Type B pancreatic cell (in vitro differentiated cells): Measurements from ENCODE around the gene THTPA. TPM values are rescaled to one million over a fixed set of nuclear protein-coding genes. Genes with fewer than 3 reads are reported as not detected.

Source experiments
- DNase-seq: peaks from one replicate; pipeline ENCODE4 v3.0.0; 2021; ENCODE audit warnings: mixed read lengths; ENCODE audit not compliant: unreplicated experiment; ENCODE audit errors: extremely low spot score
- H3K27ac Mint-ChIP-seq: 2 replicates; pipeline ENCODE4 v1.8.0; 2021; ENCODE audit warnings: mild to moderate bottlenecking, mixed read lengths
- H3K27me3 Mint-ChIP-seq: 2 replicates; pipeline ENCODE4 v1.8.0; 2021; ENCODE audit warnings: mixed read lengths
- H3K36me3 Mint-ChIP-seq: 2 replicates; pipeline ENCODE4 v1.8.0; 2021; ENCODE audit warnings: mixed read lengths
- H3K4me1 Mint-ChIP-seq: one replicate; pipeline ENCODE4 v1.8.0; 2021; ENCODE audit warnings: mixed read lengths; ENCODE audit not compliant: unreplicated experiment
- H3K4me3 Mint-ChIP-seq: 2 replicates; pipeline ENCODE4 v1.8.0; 2021; ENCODE audit warnings: mild to moderate bottlenecking, mixed read lengths
- H3K9me3 Mint-ChIP-seq: 2 replicates; pipeline ENCODE4 v1.8.0; 2021; ENCODE audit warnings: mixed read lengths
- CTCF ChIP-seq: fragments of 200-600 bp; sonication (generic); conservative IDR thresholded peaks from 2 replicates; pipeline ENCODE4 v1.5.0; 2021; ENCODE audit warnings: antibody characterized with exemption, mild to moderate bottlenecking
- total RNA-seq: library from RNA; stranded (reverse); gene quantifications from 2 replicates; pipeline ENCODE4 v1.2.1, GENCODE V29; 2021; ENCODE audit warnings: low replicate concordance

THTPA gene
- total RNA-seq, 1 donor from 2014 or later: 16.4 TPM

GRCh38 chr14:23561873-23562821 lies 6.1 kb downstream of the THTPA start:
- Mint-ChIP-seq H3K36me3 (peaks cover 9% of the 10 kb centered on the region), H3K4me1 (peaks cover 22% of the 10 kb centered on the region), H3K9me3 (no peaks in the 10 kb centered on the region), H3K27me3 (no peaks in the 10 kb centered on the region), H3K4me3 (no peak overlapping the region), H3K27ac (peak overlapping the region; percentile 64)
- TF ChIP-seq CTCF: no peak
- no peak for DNase-seq

DNA sequence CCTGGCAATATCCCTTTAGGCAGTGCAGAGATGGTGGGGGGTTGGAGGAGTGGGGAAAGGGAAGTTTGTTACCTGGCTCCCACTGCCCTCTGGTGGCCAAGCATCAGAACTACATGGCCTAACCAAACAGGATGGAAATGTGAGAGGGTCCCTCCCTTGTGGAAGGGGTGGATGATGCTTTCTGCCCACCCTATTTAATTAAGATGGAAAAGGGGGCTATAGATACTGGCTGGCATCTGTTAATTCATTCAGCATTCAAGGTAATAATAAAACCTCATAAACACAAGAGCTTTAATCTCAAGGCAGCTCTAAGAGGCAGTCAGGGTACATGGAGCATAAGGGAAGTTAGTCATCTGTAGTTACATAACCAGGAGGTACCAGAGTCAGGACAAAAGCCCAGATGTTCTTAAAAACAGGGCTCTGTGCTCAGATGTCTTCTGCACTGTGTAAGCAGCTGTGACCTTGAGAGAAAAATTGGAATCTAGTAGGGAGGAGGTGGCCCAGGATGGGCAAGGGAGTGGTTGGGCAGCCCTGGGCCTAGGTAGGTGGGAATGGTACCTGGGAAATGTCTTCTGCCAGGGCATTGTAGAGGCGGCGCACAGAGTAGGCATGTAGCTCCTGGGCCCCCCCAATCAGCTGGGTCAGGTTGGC lies 6.9 kb downstream of the THTPA start:
- Mint-ChIP-seq H3K9me3 (no peaks in the 10 kb centered on the region), H3K4me3 (peak overlapping the region; percentile 60), H3K36me3 (peaks cover 9% of the 10 kb centered on the region), H3K4me1 (peaks cover 22% of the 10 kb centered on the region), H3K27me3 (no peaks in the 10 kb centered on the region), H3K27ac (peak overlapping the region; percentile 64)
- peak; percentile 95 for TF ChIP-seq CTCF
- DNase-seq: no peak

GRCh38 chr14:23563473-23564180 lies 7.6 kb downstream of the THTPA start:
- Mint-ChIP-seq H3K27ac (no peak overlapping the region), H3K9me3 (no peaks in the 10 kb centered on the region), H3K27me3 (no peaks in the 10 kb centered on the region), H3K36me3 (peaks cover 9% of the 10 kb centered on the region), H3K4me1 (peaks cover 22% of the 10 kb centered on the region), H3K4me3 (peak overlapping the region; percentile 62)
- no peak for TF ChIP-seq CTCF
- no peak for DNase-seq

GRCh38 chr14:23564181-23564812 lies 8.2 kb downstream of the THTPA start:
- no peak for TF ChIP-seq CTCF
- H3K9me3 Mint-ChIP-seq: no peaks in the 10 kb centered on the region
- H3K27ac Mint-ChIP-seq: no peak overlapping the region
- peaks cover 29% of the 10 kb centered on the region for H3K4me1 Mint-ChIP-seq
- peak overlapping the region; percentile 62 for H3K4me3 Mint-ChIP-seq
- peaks cover 3% of the 10 kb centered on the region for H3K27me3 Mint-ChIP-seq
- no peak for DNase-seq
- peaks cover 9% of the 10 kb centered on the region for H3K36me3 Mint-ChIP-seq

DNA sequence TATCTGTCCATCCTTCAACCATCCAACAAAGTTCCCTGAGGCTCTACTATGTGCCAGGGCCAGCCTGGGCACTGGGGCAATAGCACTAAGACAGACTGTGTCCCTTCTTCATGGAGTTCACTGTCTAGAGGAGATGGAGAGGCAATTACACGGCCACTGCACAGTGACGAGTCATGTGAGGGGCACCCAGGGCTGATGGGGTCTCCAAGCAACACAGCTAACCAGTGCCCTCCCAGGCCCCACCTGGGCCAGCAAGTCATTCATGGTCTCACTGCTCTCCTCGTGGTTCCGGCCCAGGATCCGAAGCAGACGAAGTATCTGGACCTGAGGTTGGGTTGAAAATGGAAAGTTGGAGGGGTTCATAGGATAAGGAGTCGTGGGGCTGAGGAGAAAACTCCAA lies 8.8 kb downstream of the THTPA start:
- no peaks in the 10 kb centered on the region for H3K9me3 Mint-ChIP-seq
- peaks cover 31% of the 10 kb centered on the region for H3K4me1 Mint-ChIP-seq
- H3K27me3 Mint-ChIP-seq: peaks cover 4% of the 10 kb centered on the region
- H3K27ac Mint-ChIP-seq: no peak overlapping the region
- no peak for DNase-seq
- H3K4me3 Mint-ChIP-seq: peak overlapping the region; percentile 54
- H3K36me3 Mint-ChIP-seq: peaks cover 9% of the 10 kb centered on the region
- no peak for TF ChIP-seq CTCF
